HUES64 (cell line): ENCODE data around the gene B9D1.

Experiments used
- H3K27ac ChIP-seq: 2 replicates; pipeline ENCODE4 v1.7.0; 2013; ENCODE audit warnings: low read depth, low read length, inconsistent platforms
- H3K27me3 ChIP-seq: 2 replicates; pipeline ENCODE4 v1.6.1; 2013; ENCODE audit warnings: mild to moderate bottlenecking, low read length; ENCODE audit not compliant: insufficient read depth
- H3K36me3 ChIP-seq: 2 replicates; pipeline ENCODE4 v1.6.1; 2013; ENCODE audit warnings: mild to moderate bottlenecking, low read length; ENCODE audit not compliant: insufficient read depth
- H3K4me1 ChIP-seq: 2 replicates; pipeline ENCODE4 v1.6.1; 2013; ENCODE audit warnings: mild to moderate bottlenecking, low read length, moderate library complexity; ENCODE audit not compliant: insufficient read depth
- H3K4me3 ChIP-seq: 2 replicates; pipeline ENCODE4 v1.5.1; 2013; ENCODE audit warnings: mild to moderate bottlenecking, low read length, moderate library complexity
- H3K9ac ChIP-seq: 2 replicates; pipeline ENCODE4 v1.6.1; 2013; ENCODE audit warnings: mild to moderate bottlenecking, low read depth, low read length
- H3K9me3 ChIP-seq: 2 replicates; pipeline ENCODE4 v1.6.1; 2013; ENCODE audit warnings: low read depth, low read length; ENCODE audit not compliant: insufficient read depth
- WGBS: fragments of 150-250, 120-280 bp; methylation state at CpG from one replicate; pipeline ENCODE4 v1.1.7; 2013; ENCODE audit warnings: missing lambda C conversion rate; 5-methylcytosine and 5-hydroxymethylcytosine counted together

Gene B9D1

GRCh38 chr17:19372439-19372838 is 9.9 kb upstream of the B9D1 start:
- H3K36me3 ChIP-seq, result no peaks in the 10 kb centered on the region; the same call in 1 of the 2 replicates
- no peaks in the 10 kb centered on the region for H3K27me3 ChIP-seq
- H3K4me1 ChIP-seq, result no peaks in the 10 kb centered on the region
- no peak overlapping the region for H3K4me3 ChIP-seq
- no peaks in the 10 kb centered on the region for H3K9me3 ChIP-seq
- no peak overlapping the region for H3K9ac ChIP-seq
- WGBS, result 93% methylated on average over 12 of the region's 12 CpGs
- no peak overlapping the region for H3K27ac ChIP-seq

DNA sequence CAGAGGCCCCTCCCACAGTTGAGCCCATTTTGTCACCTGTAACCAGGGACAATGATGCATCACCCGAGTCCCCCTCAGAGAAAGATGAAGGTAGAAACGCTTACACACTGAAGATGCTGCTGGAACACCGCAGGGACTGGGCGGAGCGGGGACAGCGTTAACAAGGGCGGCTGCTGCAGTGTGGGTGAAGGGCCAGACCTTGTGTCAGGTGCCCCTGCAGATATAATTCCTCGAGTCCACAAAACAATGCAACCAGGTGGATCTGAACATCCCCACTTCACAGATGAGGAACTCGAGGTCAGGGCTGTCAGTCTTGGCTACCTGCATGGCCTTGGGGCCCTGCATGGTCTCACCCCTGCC is 9.5 kb upstream of the B9D1 start:
- Histone ChIP-seq H3K9me3 (no peaks in the 10 kb centered on the region), H3K4me3 (no peak overlapping the region), H3K27ac (no peak overlapping the region), H3K4me1 (no peaks in the 10 kb centered on the region), H3K27me3 (no peaks in the 10 kb centered on the region), H3K36me3 (no peaks in the 10 kb centered on the region; the same call in 1 of the 2 replicates), H3K9ac (no peak overlapping the region)
- 92% methylated on average over 9 of the region's 9 CpGs for WGBS

DNA sequence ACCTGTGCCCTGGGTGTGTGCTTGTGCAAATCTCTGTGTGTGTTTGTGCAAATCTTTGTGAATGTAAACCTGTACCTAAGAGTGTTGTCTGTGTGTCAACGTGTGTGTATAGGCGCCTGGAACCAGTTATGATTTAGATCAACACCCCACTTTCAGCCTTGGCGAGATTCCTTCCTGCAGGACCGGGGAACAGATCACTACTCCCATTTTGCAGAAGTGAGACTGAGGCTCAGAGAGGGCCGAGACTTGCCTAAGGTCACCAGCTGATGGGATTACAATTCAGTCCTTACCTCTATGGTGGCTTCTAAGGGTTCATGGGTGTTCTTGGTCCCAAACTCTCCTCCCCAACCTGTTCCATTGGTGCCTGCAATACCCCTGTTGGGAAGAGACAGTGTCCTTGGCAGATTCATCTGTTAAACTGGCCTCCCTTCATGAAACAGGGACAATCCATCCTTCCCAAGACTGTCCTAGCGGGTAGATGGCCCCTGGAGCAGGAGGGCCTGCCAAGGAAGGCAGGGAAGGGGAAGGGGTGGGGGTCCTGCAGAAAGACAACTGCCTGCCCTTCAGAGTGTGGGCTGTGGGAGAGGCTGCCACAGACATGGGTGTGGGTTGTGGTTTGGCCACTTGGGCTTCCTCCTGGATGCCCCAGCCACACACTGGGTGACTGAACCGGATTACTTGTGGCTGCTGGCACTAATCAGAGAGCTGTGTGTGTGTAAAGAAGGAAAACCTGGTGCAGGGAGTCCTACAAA is 8.9 kb upstream of the B9D1 start:
- Histone ChIP-seq H3K9ac (no peak overlapping the region), H3K4me1 (no peaks in the 10 kb centered on the region), H3K27me3 (no peaks in the 10 kb centered on the region), H3K9me3 (no peaks in the 10 kb centered on the region), H3K36me3 (no peaks in the 10 kb centered on the region; the same call in 1 of the 2 replicates), H3K4me3 (no peak overlapping the region), H3K27ac (no peak overlapping the region)
- 94% methylated on average over 7 of the region's 7 CpGs for WGBS

- H3K9ac ChIP-seq, result no peak overlapping the region
- H3K27ac ChIP-seq, result no peak overlapping the region
- no peaks in the 10 kb centered on the region for H3K4me1 ChIP-seq
- no peak overlapping the region for H3K4me3 ChIP-seq
- no peaks in the 10 kb centered on the region; the same call in 1 of the 2 replicates for H3K36me3 ChIP-seq
- no peaks in the 10 kb centered on the region for H3K27me3 ChIP-seq
- WGBS, result 87% methylated on average over 7 of the region's 7 CpGs
- no peaks in the 10 kb centered on the region for H3K9me3 ChIP-seq
Observed at GRCh38 chr17:19370493-19370960, 8.0 kb upstream of the B9D1 start.

DNA sequence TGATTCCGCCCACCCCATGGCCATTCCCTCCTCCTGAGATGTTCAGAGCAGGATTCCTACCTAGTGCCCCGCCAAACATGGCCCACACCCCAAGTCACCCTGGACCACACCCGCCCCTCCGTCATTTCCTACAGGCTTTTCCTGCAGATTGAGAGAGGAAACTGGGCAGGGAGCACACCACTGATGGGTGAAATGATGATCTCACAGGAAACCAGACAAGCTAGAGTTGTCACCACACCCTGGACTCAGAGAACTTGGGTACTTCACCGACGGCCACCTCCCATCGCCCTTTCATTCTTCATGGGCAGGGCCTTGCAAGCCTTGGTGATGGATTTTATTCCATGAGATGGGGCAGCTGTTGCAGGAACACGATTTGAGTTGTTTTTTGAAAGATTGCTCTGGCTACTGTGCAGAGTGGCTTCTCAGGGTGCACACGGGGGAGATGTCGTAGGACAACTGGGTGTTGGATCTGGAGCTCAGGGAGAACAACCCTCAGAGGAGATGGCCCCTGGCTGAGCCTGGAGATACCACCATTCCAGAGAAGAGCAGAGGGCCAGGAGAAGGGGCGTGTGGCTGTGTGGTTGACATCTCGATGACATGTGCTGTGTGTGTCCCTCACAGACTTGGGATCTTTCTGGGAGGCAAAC is 7.4 kb upstream of the B9D1 start:
- H3K9me3 ChIP-seq, result no peaks in the 10 kb centered on the region
- no peak overlapping the region for H3K4me3 ChIP-seq
- H3K27me3 ChIP-seq, result no peaks in the 10 kb centered on the region
- H3K4me1 ChIP-seq, result no peaks in the 10 kb centered on the region
- 93% methylated on average over 12 of the region's 12 CpGs for WGBS
- H3K27ac ChIP-seq, result no peak overlapping the region
- H3K36me3 ChIP-seq, result no peaks in the 10 kb centered on the region; the same call in 1 of the 2 replicates
- H3K9ac ChIP-seq, result no peak overlapping the region

- H3K27ac ChIP-seq, result no peak overlapping the region
- no peak overlapping the region for H3K9ac ChIP-seq
- no peaks in the 10 kb centered on the region for H3K36me3 ChIP-seq
- no peak overlapping the region for H3K4me3 ChIP-seq
- H3K9me3 ChIP-seq, result no peaks in the 10 kb centered on the region
- H3K27me3 ChIP-seq, result no peaks in the 10 kb centered on the region
- WGBS, result 94% methylated on average over 16 of the region's 16 CpGs
- H3K4me1 ChIP-seq, result no peaks in the 10 kb centered on the region
Observed at GRCh38 chr17:19369107-19369778, 6.7 kb upstream of the B9D1 start.

GRCh38 chr17:19368229-19368628 is 5.7 kb upstream of the B9D1 start:
- H3K4me3 ChIP-seq, result no peak overlapping the region
- no peaks in the 10 kb centered on the region for H3K27me3 ChIP-seq
- H3K9me3 ChIP-seq, result no peaks in the 10 kb centered on the region
- 88% methylated on average over 4 of the region's 4 CpGs for WGBS
- no peak overlapping the region for H3K27ac ChIP-seq
- H3K9ac ChIP-seq, result no peak overlapping the region; the same call in 1 of the 2 replicates
- H3K36me3 ChIP-seq, result no peaks in the 10 kb centered on the region
- no peaks in the 10 kb centered on the region for H3K4me1 ChIP-seq

DNA sequence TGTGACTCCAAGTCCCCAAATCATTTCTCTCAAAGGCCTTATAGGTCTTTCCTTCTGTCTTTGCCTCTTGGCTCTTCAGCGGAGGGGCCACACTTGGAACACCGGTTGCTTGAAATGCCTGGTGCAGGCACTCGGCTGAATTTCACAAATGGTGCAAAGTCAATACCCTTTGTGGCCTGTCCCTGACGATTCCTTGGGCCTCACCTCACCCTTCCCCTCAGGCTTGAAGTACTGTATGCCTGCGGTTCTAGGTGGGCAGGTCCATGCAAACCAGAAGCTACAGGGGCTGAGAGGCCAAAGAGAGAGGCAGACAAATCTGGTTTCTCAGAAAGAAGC is 4.1 kb upstream of the B9D1 start:
- Histone ChIP-seq H3K4me3 (no peak overlapping the region), H3K27me3 (no peaks in the 10 kb centered on the region), H3K9ac (no peak overlapping the region), H3K9me3 (no peaks in the 10 kb centered on the region), H3K36me3 (no peaks in the 10 kb centered on the region), H3K27ac (no peak overlapping the region), H3K4me1 (no peaks in the 10 kb centered on the region)
- WGBS, result 91% methylated on average over 5 of the region's 5 CpGs

DNA sequence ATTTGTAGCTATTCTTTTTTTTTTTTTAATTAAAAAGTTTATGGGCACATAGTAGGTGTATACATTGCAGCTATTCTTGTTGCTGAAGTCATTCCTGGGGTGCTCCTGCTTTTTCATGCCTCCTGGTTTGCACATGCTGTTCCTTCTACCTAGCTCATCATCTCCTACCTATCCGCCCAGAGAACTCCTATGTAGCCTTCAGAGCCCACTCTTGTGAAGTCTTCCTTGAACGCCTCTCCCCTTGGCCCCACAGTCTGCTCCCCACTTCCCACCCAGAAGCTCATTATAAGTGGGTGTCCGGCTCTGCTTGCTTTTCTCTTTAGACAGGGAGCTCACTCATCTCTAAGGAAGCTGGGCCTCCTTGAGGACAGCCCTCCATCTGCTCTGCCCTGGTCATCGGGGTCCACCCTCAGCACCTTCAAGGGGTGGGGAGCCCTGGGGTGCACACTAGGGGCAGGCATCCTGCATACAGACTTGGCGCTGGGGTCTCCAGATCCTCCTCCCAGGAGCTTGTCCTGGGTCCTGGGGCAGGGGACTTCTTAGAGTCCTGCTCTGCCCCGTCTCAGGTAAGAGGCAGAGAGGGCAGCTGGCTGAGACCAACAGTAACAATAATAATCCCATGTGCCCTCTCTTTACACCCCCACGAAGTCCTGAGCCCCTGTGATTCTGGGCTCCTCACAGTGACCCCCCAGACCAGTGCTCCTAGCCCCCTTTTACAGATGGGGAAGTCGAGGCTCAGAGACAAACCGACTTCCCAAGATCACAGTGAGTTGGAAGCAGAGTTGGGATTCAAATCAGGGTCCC is 3.5 kb upstream of the B9D1 start:
- Histone ChIP-seq H3K4me3 (no peak overlapping the region), H3K9ac (no peak overlapping the region), H3K36me3 (no peaks in the 10 kb centered on the region), H3K4me1 (no peaks in the 10 kb centered on the region), H3K27ac (no peak overlapping the region), H3K27me3 (no peaks in the 10 kb centered on the region), H3K9me3 (no peaks in the 10 kb centered on the region)
- WGBS, result 85% methylated on average over 9 of the region's 9 CpGs

GRCh38 chr17:19365499-19365817 is 2.9 kb upstream of the B9D1 start:
- 95% methylated on average over 4 of the region's 4 CpGs for WGBS

More at GRCh38 chr17:19365499-19365817, 2.9 kb upstream of the B9D1 start:
- Histone ChIP-seq H3K27me3 (no peaks in the 10 kb centered on the region), H3K9me3 (no peaks in the 10 kb centered on the region), H3K9ac (no peak overlapping the region), H3K4me3 (no peak overlapping the region), H3K27ac (no peak overlapping the region), H3K36me3 (no peaks in the 10 kb centered on the region), H3K4me1 (no peaks in the 10 kb centered on the region)
